BE2C (cell line): ENCODE data around the gene AASS.

Experiments used
- DNase-seq: peaks from one replicate; pipeline ENCODE4 v3.0.0-alpha.2; 2020
- H3K27me3 ChIP-seq: fragments of 250-450 bp; sonication (Bioruptor Pico); 2 replicates; pipeline ENCODE4 v1.5.1; 2020; ENCODE audit warnings: mild to moderate bottlenecking
- H3K36me3 ChIP-seq: fragments of 250-450 bp; sonication (Bioruptor Pico); 2 replicates; pipeline ENCODE4 v1.5.1; 2020; ENCODE audit warnings: mild to moderate bottlenecking
- H3K4me1 ChIP-seq: fragments of 250-450 bp; sonication (Bioruptor Pico); 2 replicates; pipeline ENCODE4 v1.5.1; 2020
- H3K4me3 ChIP-seq: 2 replicates; pipeline ENCODE4 v1.5.1; 2011; ENCODE audit warnings: low read depth, low read length
- H3K9me3 ChIP-seq: fragments of 250-450 bp; sonication (Bioruptor Pico); 2 replicates; pipeline ENCODE4 v1.5.1; 2020
- TF ChIP-seq, protein P1 (sequence below): IDR thresholded peaks from 2 replicates; pipeline ENCODE4 v1.5.1; 2012; ENCODE audit warnings: mild to moderate bottlenecking, low read depth, low read length

The AASS gene

DNA sequence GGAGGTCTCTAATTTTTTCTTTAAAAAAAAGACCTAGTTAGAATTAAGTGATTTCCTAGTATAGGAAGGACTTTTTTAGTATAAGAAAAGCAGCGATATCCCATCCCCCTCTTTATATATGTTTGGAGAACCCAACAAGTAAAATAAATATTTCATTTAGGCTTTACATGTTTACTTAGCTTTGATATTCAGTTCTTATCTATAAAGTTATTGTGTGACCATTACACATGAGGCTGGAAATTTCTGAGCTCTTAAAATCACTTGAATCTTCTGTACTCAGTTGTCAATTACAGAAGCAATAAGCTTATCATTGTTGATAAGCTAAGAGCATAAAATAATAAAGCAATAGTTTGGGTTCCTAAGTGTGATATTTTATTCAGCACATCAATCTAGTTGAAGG lies 89.7 kb downstream of the AASS start:
- DNase-seq, result no peak
- TF ChIP-seq, protein P1, sequence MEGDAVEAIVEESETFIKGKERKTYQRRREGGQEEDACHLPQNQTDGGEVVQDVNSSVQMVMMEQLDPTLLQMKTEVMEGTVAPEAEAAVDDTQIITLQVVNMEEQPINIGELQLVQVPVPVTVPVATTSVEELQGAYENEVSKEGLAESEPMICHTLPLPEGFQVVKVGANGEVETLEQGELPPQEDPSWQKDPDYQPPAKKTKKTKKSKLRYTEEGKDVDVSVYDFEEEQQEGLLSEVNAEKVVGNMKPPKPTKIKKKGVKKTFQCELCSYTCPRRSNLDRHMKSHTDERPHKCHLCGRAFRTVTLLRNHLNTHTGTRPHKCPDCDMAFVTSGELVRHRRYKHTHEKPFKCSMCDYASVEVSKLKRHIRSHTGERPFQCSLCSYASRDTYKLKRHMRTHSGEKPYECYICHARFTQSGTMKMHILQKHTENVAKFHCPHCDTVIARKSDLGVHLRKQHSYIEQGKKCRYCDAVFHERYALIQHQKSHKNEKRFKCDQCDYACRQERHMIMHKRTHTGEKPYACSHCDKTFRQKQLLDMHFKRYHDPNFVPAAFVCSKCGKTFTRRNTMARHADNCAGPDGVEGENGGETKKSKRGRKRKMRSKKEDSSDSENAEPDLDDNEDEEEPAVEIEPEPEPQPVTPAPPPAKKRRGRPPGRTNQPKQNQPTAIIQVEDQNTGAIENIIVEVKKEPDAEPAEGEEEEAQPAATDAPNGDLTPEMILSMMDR, result no peak
- Histone ChIP-seq H3K4me1 (no peaks in the 10 kb centered on the region), H3K36me3 (no peaks in the 10 kb centered on the region), H3K27me3 (no peaks in the 10 kb centered on the region), H3K9me3 (no peaks in the 10 kb centered on the region), H3K4me3 (no peak overlapping the region)

DNA sequence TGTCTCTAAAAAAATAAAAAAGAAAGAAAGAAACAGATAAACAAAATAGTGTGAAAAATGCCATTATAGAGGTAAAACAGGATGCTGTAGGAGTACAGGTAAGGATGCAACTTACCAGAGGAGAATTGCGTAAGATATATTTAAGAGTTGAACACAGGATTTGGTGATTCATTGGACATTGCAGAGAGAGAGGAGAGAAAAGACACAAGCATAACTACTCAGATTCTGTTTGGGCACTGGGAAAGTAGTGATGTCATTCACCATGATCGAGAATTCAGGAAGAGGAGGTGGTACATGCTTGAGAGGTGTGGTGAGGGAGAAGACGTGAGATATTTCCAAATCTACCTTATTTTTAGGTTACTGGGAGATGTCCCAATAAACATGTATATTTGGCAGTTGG lies 97.6 kb downstream of the AASS start:
- Histone ChIP-seq H3K27me3 (no peaks in the 10 kb centered on the region), H3K36me3 (no peaks in the 10 kb centered on the region), H3K4me1 (no peaks in the 10 kb centered on the region), H3K4me3 (no peak overlapping the region), H3K9me3 (no peaks in the 10 kb centered on the region)
- TF ChIP-seq, protein P1, result no peak
- no peak for DNase-seq

DNA sequence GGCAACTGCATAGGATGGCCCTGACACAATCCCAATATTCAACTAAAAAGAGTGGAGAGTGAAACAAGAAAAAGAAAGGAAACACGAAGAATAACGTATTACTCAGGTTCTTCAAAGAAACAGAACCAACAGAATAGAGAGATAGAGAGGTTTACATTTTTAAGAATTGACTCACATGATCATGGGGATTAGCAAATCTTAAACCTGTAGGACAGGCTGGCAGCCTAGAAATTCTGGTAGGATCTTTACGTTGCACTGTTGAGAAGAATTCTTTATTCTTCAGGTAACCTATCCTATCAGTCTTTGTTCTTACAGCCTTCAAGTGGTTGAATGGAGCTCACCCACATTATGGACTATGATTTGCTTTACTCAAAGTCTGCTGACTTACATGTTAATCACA lies 103.9 kb downstream of the AASS start:
- Histone ChIP-seq H3K27me3 (no peaks in the 10 kb centered on the region), H3K36me3 (no peaks in the 10 kb centered on the region), H3K9me3 (no peaks in the 10 kb centered on the region), H3K4me1 (no peaks in the 10 kb centered on the region), H3K4me3 (no peak overlapping the region)
- TF ChIP-seq, protein P1, result no peak
- no peak for DNase-seq

DNA sequence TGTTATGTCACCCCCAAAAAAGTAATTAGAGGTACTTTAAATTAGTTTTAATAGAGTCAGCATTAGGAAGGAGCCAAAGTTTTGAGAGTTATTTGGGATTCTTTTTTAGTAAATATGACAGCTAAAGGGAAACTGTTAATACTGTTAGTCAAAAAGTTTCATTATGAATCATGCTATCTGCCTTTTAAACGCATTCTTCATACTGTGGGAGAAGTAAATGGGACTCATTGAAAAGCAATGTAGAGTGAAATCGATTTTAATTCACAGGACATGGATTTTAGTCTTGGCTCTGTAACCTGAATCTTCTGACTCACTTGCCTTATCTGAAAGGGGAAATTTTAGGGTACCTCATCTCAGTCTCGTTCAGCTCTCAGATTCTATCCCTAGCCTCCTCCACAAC lies 105.1 kb downstream of the AASS start:
- Histone ChIP-seq H3K4me1 (no peaks in the 10 kb centered on the region), H3K27me3 (no peaks in the 10 kb centered on the region), H3K9me3 (no peaks in the 10 kb centered on the region), H3K36me3 (no peaks in the 10 kb centered on the region), H3K4me3 (no peak overlapping the region)
- TF ChIP-seq, protein P1, result no peak
- DNase-seq, result no peak

DNA sequence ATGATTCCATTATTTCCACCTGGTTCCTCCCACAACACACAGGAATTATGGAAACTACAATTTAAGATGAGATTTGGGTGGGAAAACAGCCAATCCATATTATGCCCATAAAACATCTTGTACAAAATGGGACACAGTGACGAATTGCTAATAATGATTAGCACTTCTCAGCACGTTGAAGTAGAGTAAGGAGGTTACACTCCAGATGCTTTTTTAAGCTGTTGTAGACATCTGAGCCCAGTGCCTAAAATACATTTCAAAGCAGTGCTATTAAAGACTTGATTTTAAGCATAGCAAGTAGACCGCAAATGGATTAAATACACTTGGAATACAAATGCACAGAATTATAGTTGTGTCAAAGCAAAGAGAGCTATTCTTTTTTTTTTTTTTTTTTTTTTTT lies 105.9 kb downstream of the AASS start:
- no peaks in the 10 kb centered on the region for H3K36me3 ChIP-seq

DNA sequence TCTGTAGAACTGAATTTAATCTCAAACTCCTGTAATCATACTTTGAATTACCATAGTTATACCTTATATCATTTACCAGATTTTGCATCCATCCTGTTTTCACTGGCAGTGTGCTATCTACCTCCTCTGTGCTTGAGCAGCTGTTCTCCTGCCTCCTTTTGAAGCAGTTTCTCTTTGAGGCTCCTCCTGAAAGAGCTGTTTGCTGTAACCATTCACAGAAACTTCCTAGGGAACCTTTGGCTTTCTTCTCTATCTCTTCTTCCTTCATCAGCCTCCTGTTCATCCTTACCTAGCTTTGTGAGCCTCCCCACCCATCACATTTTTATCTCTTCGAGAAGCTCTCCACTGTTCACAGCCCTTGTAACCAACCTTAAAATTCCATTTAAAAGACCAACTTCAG lies 108.2 kb downstream of the AASS start:
- no peaks in the 10 kb centered on the region for H3K9me3 ChIP-seq
- no peaks in the 10 kb centered on the region for H3K36me3 ChIP-seq
- no peaks in the 10 kb centered on the region for H3K27me3 ChIP-seq
- H3K4me1 ChIP-seq, result no peaks in the 10 kb centered on the region
- TF ChIP-seq, protein P1, result no peak
- DNase-seq, result no peak
- H3K4me3 ChIP-seq, result no peak overlapping the region

More for the DNA sequence above, 105.9 kb downstream of the AASS start:
- no peak overlapping the region for H3K4me3 ChIP-seq
- TF ChIP-seq, protein P1, result no peak
- H3K9me3 ChIP-seq, result no peaks in the 10 kb centered on the region
- H3K4me1 ChIP-seq, result no peaks in the 10 kb centered on the region
- no peak for DNase-seq
- H3K27me3 ChIP-seq, result no peaks in the 10 kb centered on the region
